HepG2 (cell line): ENCODE data around the gene CNNM1. TPM values are rescaled to one million over a fixed set of nuclear protein-coding genes. Genes with fewer than 3 reads are reported as not detected.

Source experiments
- ATAC-seq: fragments of 200-7000 bp; cut with Tn5 transposase; 3 replicates; pipeline ENCODE4 v1.9.1; 2020; ENCODE audit warnings: mild to moderate bottlenecking, moderate library complexity
- BruUV-seq: library from RNA; stranded (reverse); fragments of 400-500 nt; replicated peaks from 2 replicates; lab custom pipeline; 2021; lab: Mats Ljungman, UMichigan
- CTCF ChIA-PET: fragments of 300-600 bp; formaldehyde crosslinking; extraction: SDS; loops from one replicate; lab custom pipeline; 2021; ENCODE audit warnings: low total read pairs, inconsistent platforms, low intra/inter-chr PET ratio; lab: Yijun Ruan, JAX
- POLR2A ChIA-PET: fragments of 350-600 bp; sonication (Branson Sonifier 250); formaldehyde crosslinking; loops from one replicate; lab custom pipeline; 2020; ENCODE audit warnings: antibody characterized with exemption, inconsistent platforms; lab: Yijun Ruan, JAX
- DNase-seq: peaks from one replicate; pipeline ENCODE4 v3.0.0-alpha.2; 2015; ENCODE audit warnings: low spot score
- FAIRE-seq: peaks from 3 replicates; lab custom pipeline; 2011; peaks lifted over from hg19 to GRCh38; lab: Jason Lieb, UNC
- H2AFZ ChIP-seq: one replicate; pipeline ENCODE4 v1.6.1; 2011; ENCODE audit warnings: low read length, inconsistent platforms
- H3K27ac ChIP-seq: fragments of 300-600 bp; 3 replicates; pipeline ENCODE4 v1.8.0; 2011; ENCODE audit warnings: mixed run types, mild to moderate bottlenecking, mixed read lengths, low read length, inconsistent platforms; ENCODE audit not compliant: insufficient read depth; ENCODE audit errors: extremely low read length
- H3K27me3 ChIP-seq, 2 experiments: fragments of 200-600 bp in 1 of 2; 2 replicates in 1 of 2; 3 replicates in 1 of 2; pipeline versions ENCODE4 v1.6.0 to v1.8.0; 2011; ENCODE audit warnings: low read length in 2 of 2, mild to moderate bottlenecking in 2 of 2, moderate library complexity in 2 of 2, inconsistent platforms in 1 of 2; ENCODE audit not compliant: insufficient read depth in 2 of 2, control insufficient read depth in 1 of 2
- H3K36me3 ChIP-seq, 2 experiments: fragments of 200-600 bp in 1 of 2; replicated peaks in 1 of 2; 2 replicates in 1 of 2; 3 replicates in 1 of 2; pipeline versions ENCODE4 v1.5.1 to v1.8.0; 2011; ENCODE audit warnings: low read length in 2 of 2, inconsistent platforms in 1 of 2; ENCODE audit not compliant: insufficient read depth in 2 of 2, control insufficient read depth in 1 of 2
- H3K4me1 ChIP-seq: 2 replicates; pipeline ENCODE4 v1.5.1; 2012; ENCODE audit warnings: low read length, inconsistent platforms; ENCODE audit not compliant: insufficient read depth
- H3K4me2 ChIP-seq: 2 replicates; pipeline ENCODE4 v1.6.0; 2011; ENCODE audit warnings: low read depth, low read length, inconsistent platforms
- H3K4me3 ChIP-seq, 3 experiments: fragments of 200-600 bp in 1 of 3; sonication (generic), shearing (Covaris generic) in 1 of 3; replicated peaks in 1 of 3; 2 replicates each; pipeline ENCODE4 v1.5.1; 2011 to 2016; ENCODE audit warnings: low read length in 3 of 3, inconsistent platforms in 2 of 3, low read depth in 2 of 3, mild to moderate bottlenecking in 2 of 3, control low read depth in 1 of 3, mixed read lengths in 1 of 3; ENCODE audit not compliant: insufficient read depth in 1 of 3
- H3K79me2 ChIP-seq: one replicate; pipeline ENCODE4 v1.6.1; 2011; ENCODE audit warnings: low read length, inconsistent platforms; ENCODE audit not compliant: insufficient read depth
- H3K9ac ChIP-seq: 2 replicates; pipeline ENCODE4 v1.6.0; 2011; ENCODE audit warnings: mild to moderate bottlenecking, low read depth, low read length, inconsistent platforms; ENCODE audit not compliant: insufficient read depth
- H3K9me3 ChIP-seq: 2 replicates; pipeline ENCODE4 v1.5.1; 2012; ENCODE audit warnings: mild to moderate bottlenecking, low read length
- H4K20me1 ChIP-seq: 2 replicates; pipeline ENCODE4 v1.6.0; 2011; ENCODE audit warnings: inconsistent platforms, mild to moderate bottlenecking, low read length, moderate library complexity; ENCODE audit not compliant: insufficient read depth
- ATF2 ChIP-seq: sonication (generic); formaldehyde crosslinking; IDR thresholded peaks from 2 replicates; pipeline ENCODE4 v1.4.0; 2020; ENCODE audit warnings: missing genetic modification reagents
- ATM ChIP-seq: fragments of 450-650 bp; IDR thresholded peaks from 2 replicates; pipeline ENCODE4 v1.7.1; 2017; ENCODE audit warnings: mild to moderate bottlenecking, borderline replicate concordance
- MLX ChIP-seq: IDR thresholded peaks from 2 replicates; pipeline ENCODE4 v1.6.1; 2016
- PAXIP1 ChIP-seq: sonication (generic); formaldehyde crosslinking; conservative IDR thresholded peaks from 2 replicates; pipeline ENCODE4 v1.4.0; 2020; ENCODE audit warnings: mild to moderate bottlenecking, missing genetic modification reagents, moderate library complexity
- PCBP1 ChIP-seq: fragments of 200-400 bp; formaldehyde crosslinking; IDR thresholded peaks from 2 replicates; pipeline ENCODE4 v1.6.1; 2017; ENCODE audit warnings: mild to moderate bottlenecking, low read depth, low read length, borderline replicate concordance
- SMARCE1 ChIP-seq: fragments of 450-650 bp; IDR thresholded peaks from 2 replicates; pipeline ENCODE4 v1.6.1; 2017; ENCODE audit warnings: borderline replicate concordance
- TFDP1 ChIP-seq: IDR thresholded peaks from 2 replicates; pipeline ENCODE4 v1.6.1; 2016; ENCODE audit warnings: missing compliant biosample characterization, missing genetic modification reagents, borderline replicate concordance
- YEATS4 ChIP-seq: sonication (generic); formaldehyde crosslinking; IDR thresholded peaks from 2 replicates; pipeline ENCODE4 v1.4.0; 2020; ENCODE audit warnings: missing genetic modification reagents, borderline replicate concordance
- ZBTB44 ChIP-seq: sonication (generic); formaldehyde crosslinking; IDR thresholded peaks from 2 replicates; pipeline ENCODE4 v1.4.0; 2020; ENCODE audit warnings: missing genetic modification reagents
- ZNF414 ChIP-seq: sonication (generic); formaldehyde crosslinking; IDR thresholded peaks from 2 replicates; pipeline ENCODE4 v1.5.0; 2020; ENCODE audit warnings: missing genetic modification reagents
- WGBS: methylation state at CpG from one replicate; pipeline ENCODE4 v1.1.6; 2017; ENCODE audit warnings: low lambda C conversion rate; 5-methylcytosine and 5-hydroxymethylcytosine counted together
- in situ Hi-C: cut with HindIII; loops from 2 replicates; pipeline ENCODE4 v1.10.0; 2017; ENCODE audit warnings: low pct_unique_long_range_greater_than_20kb; ENCODE audit not compliant: extremely low pct_ligation_motif_present
- intact Hi-C: fragments of 100-400 bp; cut with micrococcal nuclease; formaldehyde crosslinking; loops from one replicate; pipeline ENCODE4 v1.10.0; 2022; ENCODE audit not compliant: unreplicated experiment
- polyA plus RNA-seq, 8 experiments: library from polyadenylated mRNA; depleted of rRNA in 3 of 8; stranded (reverse) in 7 of 8; unstranded in 1 of 8; fragments of >200 nt; fragmentation: Illumina TruSeq in 4 of 8; extraction: Trizol in 4 of 8; gene quantifications; 2 replicates each; pipeline versions ENCODE4 v1.2.1 to v1.2.3, GENCODE V29; 2011 to 2016; ENCODE audit warnings: low read depth in 4 of 8, missing spikeins in 1 of 8, mixed read lengths in 1 of 8; ENCODE audit not compliant: insufficient read depth in 1 of 8
- total RNA-seq, 5 experiments: library from RNA; depleted of rRNA; stranded (reverse); fragments of >200 nt; fragmentation: Illumina TruSeq; extraction: Trizol; gene quantifications; 2 replicates each; pipeline ENCODE4 v1.2.3, GENCODE V29; 2016; ENCODE audit warnings: low read depth in 1 of 5
- TF ChIP-seq, protein P1 (sequence below): sonication (generic); formaldehyde crosslinking; IDR thresholded peaks from 2 replicates; pipeline ENCODE4 v1.8.1; 2022; ENCODE audit warnings: mild to moderate bottlenecking, missing genetic modification reagents

Gene CNNM1
- total and polyA plus RNA-seq, 2 of the 13 experiments (the other 11 are each of a cell fraction or from before 2014, with no cell fraction given) = 4.3 to 9.6 TPM

DNA sequence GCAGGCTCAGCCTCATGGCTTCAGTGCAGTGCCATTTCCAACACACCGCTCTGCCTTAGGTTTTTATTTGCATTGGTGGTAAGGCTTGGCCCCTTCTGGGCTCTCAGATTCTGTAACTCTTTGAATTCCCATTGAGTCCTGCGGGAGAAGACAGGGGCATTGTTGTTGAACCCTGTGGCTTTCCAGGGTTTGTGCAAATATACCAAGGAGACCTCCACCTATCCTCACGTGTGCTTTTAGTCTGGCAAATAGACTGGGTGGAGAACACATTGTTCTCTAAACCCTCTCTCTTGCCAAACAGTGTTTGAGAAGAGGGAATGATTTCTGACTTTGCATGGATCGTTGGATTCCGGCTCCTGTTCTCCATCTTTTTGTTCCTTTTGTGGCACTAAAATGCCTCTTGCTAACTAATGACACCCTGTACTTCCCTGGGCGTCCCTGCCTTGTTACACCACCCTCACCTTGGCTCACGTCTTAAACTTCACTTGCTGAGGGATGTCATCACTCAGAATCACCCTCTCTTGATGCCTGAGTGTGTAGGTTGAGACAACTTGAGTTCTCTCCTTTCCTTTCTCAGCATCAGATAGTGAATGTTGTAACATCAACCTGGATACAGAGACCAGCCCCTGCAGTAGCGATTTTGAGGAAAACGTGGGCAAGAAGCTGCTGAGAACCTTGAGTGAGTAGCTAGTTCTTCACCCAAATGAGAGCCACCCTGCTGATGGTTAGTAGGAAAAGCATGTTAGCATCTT, 60.7 kb downstream of the CNNM1 start:
- in situ Hi-C loops = loop anchor here (5.0 kb wide), 3 partner anchors 42 to 222 kb away; partner anchors contain the start of gene GOT1
- no peak for TF ChIP-seq ATM
- no peak for TF ChIP-seq MLX (CRISPR knock-in tag)
- no peak for TF ChIP-seq ZBTB44 (CRISPR knock-in tag)
- TF ChIP-seq PCBP1 = no peak
- no peak for TF ChIP-seq YEATS4 (CRISPR knock-in tag)
- no peak for TF ChIP-seq ZNF414 (CRISPR knock-in tag)
- no peak for TF ChIP-seq ATF2
- TF ChIP-seq, protein P1, sequence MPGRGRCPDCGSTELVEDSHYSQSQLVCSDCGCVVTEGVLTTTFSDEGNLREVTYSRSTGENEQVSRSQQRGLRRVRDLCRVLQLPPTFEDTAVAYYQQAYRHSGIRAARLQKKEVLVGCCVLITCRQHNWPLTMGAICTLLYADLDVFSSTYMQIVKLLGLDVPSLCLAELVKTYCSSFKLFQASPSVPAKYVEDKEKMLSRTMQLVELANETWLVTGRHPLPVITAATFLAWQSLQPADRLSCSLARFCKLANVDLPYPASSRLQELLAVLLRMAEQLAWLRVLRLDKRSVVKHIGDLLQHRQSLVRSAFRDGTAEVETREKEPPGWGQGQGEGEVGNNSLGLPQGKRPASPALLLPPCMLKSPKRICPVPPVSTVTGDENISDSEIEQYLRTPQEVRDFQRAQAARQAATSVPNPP = no peak
- TF ChIP-seq TFDP1 (CRISPR knock-in tag) = no peak
- TF ChIP-seq SMARCE1 = no peak
- TF ChIP-seq PAXIP1 (CRISPR knock-in tag) = 0 out of 2 replicates have a peak, but pooled peaks have one; percentile 20

More for the DNA sequence above, 60.7 kb downstream of the CNNM1 start:
- intact Hi-C loops = loop anchor here (5.0 kb wide), 1 partner anchor 58 kb away; no protein-coding TSS in a partner anchor
- peak; percentile 94 for DNase-seq
- H3K4me1 ChIP-seq = peaks cover 54% of the 10 kb centered on the region
- BruUV-seq = no TSS peak
- H4K20me1 ChIP-seq = no peaks in the 10 kb centered on the region
- no peaks in the 10 kb centered on the region; a peak in 1 of 5 replicates for H3K36me3 ChIP-seq
- H3K4me3 ChIP-seq = no peak overlapping the region
- peak; percentile 70 for ATAC-seq
- no peak overlapping the region for H3K9ac ChIP-seq
- ChIA-PET CTCF (no interaction called here), POLR2A (no interaction called here)
- H3K9me3 ChIP-seq = no peaks in the 10 kb centered on the region
- no peak overlapping the region for H2AFZ ChIP-seq
- H3K27ac ChIP-seq = peak overlapping the region; percentile 20
- 25% methylated on average over 9 of the region's 9 CpGs for WGBS
- H3K27me3 ChIP-seq = peaks cover 0 to 7% of the 10 kb centered on the region in 2 experiments; a peak in 1 of 5 replicates
- peak; percentile 97 for FAIRE-seq
- no peaks in the 10 kb centered on the region for H3K79me2 ChIP-seq
- H3K4me2 ChIP-seq = peak overlapping the region; percentile 44
